Hypothalamus (tissue), 51 donors: ENCODE results near the gene TOMM40L.

Experiments
- DNase-seq, 51 donors: peaks; one replicate each; lab custom pipeline; 2025; lab: John Stamatoyannopoulos, UW

The TOMM40L gene

DNA sequence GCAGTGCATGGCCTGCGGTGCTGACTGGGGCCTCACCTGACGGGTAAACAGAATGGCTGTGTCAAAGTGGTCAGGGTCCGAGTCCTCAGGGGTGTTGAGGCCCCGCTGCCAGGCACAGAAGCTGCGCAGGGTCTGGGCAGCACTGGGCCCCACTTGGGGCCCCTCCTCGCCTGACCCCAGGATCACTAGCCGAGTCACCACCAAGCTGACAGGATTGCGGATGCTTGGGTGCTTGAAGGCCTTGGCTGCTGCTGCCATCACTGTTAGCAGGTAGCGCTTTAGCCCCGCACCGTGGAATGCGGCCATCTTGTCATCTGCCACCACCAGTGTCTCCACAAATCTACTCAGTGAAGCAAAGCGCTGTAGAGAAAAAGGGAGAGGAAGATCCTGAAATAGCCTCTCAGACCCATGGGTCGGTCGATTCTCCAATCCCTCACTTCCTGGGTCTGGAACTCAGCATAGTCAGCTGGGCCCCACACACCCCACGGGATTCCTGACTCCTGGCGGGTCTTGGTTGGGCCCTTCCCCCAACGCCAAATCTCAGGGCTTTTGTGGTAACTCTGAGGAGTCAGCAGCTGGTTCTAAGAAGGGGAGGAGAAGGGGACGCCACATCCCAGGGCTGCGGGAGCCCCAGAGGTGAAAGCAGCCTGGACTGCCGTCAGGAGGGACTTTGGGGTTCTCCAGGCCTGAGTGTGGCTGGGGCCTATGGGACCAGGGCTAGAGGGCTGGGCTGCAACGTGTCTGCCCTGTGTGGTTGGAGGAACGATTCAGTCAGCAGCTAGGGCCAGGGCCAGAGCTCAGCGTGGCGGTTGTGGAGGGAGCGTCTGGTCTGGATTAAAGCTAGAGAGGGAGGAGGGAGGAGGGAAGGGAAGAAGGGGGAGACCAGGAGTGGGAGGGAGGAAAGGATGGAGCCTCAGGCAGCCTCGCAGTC is 29.1 kb upstream of the TOMM40L start:
- DNase-seq: peak in 8 of 51 donors; percentile 13 to 37 (median 20)

DNA sequence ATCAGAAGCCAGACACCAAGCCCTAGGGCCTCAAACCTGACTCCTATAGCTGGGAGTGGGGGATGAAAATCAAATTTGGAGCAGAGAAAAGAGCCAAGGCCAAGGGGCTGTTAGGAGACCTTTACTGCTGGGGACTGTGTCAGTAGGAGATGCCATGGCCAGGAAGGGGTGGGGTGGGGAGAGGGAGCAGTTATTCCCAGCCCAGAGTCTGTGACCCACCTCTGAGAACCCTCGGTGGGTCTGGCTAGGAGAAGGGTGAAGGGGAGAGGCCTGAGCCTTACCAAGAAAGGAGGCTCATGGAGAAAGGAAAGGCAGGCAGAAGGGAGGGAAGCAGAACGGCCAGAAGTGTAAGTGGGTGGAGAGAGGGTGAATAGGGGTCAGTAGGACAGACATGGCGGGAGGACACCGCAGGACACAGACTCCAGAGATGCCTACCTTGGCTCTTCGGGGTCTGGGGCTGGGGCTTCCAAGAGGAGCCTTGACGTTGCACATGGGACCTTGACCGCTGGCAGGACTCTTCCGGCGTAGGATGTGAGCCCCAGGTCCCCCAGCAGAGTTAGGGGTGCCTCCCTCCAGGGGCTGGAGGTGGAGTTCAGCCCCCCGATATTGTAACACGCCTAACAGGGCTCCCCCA is 28.2 kb upstream of the TOMM40L start:
- peak in 1 of 51 donors; percentile 6 for DNase-seq

DNA sequence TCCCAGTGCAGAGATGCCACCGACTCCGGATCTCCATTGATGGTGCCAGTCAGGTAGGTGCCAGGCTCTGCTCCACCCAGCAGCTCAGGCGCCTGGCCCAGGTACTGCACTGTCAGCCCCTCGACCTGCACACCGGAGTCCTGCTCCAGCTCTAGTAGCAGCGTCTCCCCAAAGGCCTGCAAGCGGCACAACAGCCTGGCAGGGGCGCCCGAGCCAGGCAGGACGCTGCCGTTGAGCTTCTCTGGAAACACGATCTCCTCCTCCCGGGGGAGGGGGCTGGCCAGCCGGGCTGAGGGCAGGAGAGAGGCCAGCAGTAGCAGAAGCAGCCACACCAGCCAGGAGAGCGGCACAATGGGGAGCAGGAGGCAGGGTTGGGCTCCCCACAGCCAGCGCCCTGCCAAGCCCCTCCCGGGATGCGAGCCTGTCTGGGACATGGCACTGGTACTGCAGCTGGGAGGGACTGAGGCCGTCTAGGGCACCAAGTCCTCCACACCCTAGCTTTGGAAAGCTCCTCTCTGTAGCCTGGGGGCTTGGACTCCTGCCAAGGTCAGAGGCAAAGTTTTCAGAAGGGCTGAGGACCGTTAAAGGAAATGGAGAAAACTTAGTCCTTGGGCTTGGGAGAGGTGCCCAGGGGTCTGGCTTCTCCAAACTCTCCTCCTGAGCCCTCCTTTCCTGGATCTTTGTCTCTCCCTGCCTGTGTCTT is 27.5 kb upstream of the TOMM40L start:
- peak in 31 of 51 donors; percentile 15 to 70 (median 41) for DNase-seq

DNA sequence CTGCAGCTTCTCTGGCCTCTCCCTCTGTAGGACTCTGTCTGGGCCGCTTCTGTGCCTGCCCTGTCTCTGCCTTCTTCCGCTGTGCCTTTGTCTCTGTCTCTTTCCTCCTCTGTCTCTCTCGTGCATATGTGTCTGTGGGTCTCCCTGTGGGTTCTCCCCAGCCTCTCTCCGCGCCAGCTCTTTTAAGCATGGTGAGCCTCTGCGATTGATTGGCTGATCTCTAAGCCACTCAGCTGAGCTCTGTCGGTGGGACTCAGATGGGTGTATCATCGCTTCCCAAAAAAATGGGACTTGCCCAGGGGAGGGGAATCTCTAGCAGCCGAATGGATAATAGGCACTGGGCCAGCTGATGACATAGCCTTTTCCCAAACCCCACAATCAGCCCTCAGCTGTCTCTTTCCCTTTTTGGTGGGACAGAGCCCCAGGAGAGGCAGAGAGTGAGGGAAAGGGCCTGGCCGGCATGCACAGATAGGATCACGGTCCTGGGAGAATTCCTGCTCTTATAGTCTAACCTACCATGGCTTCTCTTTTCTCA is 26.9 kb upstream of the TOMM40L start, which contains the start of gene ADAMTS4:
Gene ADAMTS4, minus strand, starts transcription at position 158 of the 535 bp plus-strand sequence. CDS start 427 bp downstream, outside the sequence.
- peak in 47 of 51 donors; percentile 18 to 92 (median 66) for DNase-seq

DNA sequence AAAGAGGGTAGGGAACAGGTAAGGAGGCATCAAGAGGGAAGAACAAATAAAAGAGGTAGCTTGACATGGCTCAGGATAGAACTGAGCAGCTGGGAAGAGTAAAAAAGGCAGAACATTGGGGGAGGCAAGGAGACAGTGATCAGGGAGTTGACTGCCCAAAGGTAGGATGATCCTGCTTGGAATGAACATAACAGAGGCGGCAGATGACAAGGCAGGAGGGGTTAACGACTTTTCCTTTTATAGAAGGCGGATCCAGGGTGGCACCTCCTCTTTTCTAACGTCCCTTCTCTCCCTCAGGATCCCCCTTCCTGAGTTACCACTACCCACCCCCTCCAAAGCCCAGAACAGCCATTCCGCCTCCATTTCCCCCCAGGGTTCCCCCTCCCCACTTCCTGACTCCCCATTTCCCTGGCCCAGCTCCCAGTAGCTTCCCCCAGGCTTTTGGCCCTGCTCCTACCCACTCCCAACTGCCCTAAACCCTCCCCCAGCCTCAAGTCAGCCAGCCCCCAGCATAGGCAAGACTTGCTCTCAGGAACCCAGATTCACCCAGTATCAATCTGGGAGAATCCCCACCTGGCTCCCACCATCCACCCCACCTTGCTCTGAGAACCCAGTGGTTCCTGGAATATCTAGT is 26.2 kb upstream of the TOMM40L start:
- peak in 8 of 51 donors; percentile 10 to 77 (median 26) for DNase-seq

DNA sequence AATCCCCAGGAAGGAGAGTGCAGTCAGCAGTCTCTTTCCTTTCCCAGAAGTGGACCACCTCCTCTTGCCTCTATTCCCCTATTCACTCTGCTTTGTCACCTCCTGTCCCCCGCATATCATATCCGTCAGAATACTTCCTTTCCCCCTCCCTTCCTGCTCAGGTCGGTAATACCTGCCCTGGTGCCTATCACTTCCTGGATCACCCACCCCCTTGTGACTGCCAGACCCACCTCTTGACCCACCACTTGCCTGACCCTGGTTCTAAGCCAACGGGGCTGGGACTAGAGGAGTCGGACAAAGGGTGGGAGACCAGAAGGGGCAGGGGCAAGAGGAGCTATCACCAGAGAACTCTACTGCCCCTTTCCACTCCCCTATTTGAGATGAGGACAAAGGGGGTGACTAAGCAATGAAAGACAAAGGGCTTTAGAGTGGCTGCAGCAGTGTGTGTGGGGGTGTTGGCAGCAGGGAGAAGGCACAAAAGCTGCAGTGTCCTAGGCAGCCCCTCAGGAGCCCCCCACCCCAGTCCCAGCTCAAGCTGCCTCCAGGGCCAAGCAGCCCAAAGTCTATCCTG is 25.4 kb upstream of the TOMM40L start:
- peak in 40 of 51 donors; percentile 33 to 89 (median 65) for DNase-seq

DNA sequence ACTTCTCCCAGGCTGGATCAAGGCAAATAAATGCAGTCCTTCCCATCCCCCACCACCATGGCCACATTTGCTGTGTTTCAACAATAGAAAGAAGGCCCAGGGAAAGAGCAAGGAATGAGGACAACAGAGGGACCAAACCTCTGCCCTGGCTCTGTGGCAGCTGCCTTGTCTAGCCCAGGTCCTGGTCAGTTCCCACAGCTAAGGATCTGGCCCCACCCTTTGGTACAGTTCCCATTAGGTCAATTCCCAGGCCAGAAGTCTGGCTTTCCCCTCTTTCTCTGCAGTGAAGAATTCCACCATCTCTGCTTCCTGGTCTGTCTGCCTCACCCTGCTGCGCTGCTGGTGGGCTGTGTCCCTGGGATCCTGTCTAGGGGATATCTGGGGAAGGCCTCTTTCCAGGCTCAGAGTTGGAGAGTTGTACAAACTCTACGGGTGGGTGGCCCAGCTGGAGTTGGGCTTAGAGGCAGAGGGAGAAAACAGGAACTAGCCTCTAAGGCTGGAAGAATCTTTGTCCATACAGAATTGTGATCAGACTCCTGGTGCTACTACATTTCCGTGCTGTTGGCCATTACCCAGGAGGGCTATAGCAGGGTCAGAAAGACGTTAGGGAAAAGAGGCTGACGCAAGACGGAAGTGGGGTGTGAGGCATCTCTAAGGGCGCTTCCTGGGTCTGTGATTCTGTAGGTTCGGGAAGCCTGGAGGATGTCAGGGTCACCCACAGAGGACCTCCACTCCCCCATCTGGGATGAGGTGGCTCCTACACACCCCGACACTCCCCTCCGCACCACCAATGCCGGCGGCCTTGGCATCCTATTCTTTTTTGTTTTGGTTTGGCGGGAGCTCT is 24.6 kb upstream of the TOMM40L start:
- DNase-seq: peak in 21 of 51 donors; percentile 16 to 83 (median 53)

DNA sequence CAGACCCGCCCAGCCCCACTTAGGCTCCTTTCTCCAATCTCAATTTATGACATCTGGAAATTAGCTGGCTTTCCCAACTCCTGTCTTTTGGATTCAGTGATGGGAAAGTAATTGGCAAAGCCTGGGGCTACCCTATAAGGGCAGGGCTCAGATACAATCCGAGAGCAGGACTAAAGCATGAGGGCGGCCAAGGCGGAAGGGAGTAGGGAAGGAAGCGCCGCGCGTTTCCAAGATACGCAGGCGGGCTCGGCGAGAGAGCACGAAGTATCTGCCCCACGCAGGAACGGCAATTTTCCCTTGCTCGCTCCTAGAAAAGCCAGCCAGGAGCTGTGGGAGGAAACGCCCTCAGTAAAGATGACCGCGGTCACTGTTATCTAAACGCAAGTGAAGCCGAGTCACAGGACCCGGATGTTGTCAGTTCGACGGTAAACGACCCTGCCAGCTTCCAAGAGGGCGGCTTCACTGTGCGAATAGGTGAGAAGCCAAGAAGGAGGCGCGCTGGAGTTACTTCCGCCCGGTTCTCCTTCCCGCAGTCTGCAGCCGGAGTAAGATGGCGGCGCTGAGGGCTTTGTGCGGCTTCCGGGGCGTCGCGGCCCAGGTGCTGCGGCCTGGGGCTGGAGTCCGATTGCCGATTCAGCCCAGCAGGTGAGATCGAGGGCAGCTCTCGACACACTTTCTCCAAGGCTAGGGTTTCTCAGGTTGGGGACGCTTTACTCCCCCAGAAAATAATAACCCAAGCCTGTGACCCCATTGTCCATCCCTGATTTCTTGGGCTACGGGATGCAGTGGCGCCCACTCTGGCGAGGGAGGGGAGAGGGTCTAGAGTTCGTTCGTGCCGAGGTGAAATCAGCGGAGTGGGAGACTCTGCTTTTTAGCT is 23.8 kb upstream of the TOMM40L start, which contains the start of gene NDUFS2:
Gene NDUFS2, plus strand, starts transcription at position 532 of the 877 bp plus-strand sequence. Its CDS starts 19 bp downstream, at position 551.
- peak; percentile 43 to 99 (median 96) for DNase-seq

DNA sequence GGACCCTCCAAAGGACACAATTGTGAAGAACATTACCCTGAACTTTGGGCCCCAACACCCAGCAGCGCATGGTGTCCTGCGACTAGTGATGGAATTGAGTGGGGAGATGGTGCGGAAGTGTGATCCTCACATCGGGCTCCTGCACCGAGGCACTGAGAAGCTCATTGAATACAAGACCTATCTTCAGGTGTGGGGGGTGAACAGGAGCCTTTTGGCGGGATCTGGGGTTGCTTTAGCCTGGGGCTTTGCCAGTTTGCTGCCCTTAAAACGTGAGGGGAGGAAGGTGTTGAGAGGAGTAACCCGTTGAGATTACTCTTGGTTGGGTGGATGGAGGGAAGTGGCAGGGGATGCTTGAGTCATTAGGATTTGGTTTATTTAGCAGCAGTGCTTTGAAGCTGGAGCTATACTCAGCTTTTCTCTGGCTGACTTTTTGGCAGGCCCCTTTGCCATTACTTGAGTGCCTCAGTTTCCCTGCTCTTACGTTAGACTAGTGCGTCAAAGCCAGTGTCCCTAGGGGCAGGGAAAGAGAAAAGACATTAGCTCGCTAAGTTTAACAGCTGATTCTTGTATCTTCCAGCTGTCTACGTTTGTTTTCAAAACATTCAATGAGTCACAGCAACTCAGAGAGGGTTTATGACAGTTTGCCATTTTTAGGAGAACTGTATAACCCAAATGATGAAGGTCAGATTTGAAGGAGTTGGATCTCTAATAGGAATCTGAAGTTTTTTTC is 19.3 kb upstream of the TOMM40L start:
- no peak for DNase-seq

DNA sequence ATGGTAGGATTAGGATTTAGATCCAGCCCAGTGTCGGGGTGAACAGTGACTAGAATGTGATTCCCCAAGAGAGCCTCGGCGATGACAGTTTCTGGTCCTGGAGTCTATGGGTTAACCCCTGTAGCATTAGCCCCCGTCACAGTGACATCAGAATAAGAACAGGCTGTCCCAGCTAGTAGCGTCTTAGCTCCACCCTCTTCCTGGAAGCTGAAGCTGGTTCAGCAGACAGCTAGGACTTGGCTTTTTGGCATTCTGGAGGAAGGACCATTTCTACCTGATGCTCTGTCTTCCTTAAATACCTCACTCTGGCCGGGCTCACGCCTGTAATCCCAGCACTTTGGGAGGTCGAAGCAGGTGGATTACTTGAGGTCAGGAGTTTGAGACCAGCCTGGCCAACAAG is 18.7 kb upstream of the TOMM40L start:
- peak in 1 of 51 donors; percentile 3 for DNase-seq

DNA sequence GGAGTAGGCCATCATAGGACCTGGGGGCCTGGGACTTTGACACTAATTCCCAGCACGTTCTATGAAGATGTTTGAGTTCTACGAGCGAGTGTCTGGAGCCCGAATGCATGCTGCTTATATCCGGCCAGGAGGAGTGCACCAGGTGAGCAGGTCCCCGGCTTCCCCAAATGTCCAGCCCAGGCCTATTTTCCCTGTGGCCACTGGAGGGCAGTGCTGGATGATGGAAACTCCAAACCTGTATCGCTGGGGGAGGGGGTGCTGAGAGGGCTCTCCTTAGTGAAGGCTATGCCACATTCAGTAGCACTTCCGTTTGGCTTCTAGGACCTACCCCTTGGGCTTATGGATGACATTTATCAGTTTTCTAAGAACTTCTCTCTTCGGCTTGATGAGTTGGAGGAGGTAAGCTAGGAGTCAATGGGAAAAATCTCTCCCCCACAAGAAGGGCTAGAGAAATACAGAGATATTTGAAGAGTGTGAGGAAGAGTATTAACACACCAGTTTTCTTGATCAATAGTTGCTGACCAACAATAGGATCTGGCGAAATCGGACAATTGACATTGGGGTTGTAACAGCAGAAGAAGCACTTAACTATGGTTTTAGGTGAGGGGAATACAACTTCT is 16.0 kb upstream of the TOMM40L start:
- peak in 42 of 51 donors; percentile 10 to 77 (median 52) for DNase-seq

DNA sequence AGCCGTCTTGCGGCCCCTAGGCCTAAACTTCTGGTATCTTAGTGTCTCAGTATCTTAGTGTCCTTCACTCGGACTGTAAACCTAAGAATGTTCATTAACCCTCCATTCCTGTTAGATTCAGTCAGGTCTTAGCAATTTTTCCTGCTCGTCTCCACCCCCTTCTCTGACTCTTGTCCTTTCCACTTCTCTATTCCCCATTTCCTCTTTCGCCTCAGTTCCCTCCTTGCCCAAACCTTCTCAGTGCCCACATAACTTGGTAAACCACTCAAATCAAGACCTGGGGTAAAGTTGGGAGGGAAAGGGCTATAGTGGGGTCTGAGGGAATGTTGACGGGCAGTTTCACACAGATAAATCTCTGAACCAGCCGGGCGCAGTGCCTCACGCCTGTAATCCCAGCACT is 11.5 kb upstream of the TOMM40L start:
- no peak for DNase-seq

DNA sequence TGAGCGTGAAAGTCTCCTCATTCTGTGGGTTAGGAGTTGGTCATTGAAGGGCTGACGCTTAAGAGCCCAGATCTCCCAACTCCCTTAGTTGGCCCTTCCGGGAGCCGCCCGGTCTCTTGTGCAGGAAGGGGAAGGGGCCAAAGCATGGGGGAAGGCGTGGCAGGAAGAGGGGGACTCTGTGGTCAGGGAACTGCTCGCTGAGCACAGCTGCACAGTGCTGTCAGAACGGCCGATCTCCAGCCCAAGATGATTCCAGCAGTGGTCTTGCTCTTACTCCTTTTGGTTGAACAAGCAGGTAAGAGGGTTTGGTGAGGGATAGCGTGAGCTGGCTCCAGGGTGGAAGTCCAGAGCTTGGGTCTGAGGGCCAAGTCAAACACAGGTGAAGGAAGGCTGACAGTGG is 10.8 kb upstream of the TOMM40L start, which contains the start of gene FCER1G:
Gene FCER1G, plus strand, starts transcription at position 220 of the 400 bp plus-strand sequence. Its CDS starts 27 bp downstream, at position 247.
- peak in 10 of 51 donors; percentile 8 to 22 (median 16) for DNase-seq

DNA sequence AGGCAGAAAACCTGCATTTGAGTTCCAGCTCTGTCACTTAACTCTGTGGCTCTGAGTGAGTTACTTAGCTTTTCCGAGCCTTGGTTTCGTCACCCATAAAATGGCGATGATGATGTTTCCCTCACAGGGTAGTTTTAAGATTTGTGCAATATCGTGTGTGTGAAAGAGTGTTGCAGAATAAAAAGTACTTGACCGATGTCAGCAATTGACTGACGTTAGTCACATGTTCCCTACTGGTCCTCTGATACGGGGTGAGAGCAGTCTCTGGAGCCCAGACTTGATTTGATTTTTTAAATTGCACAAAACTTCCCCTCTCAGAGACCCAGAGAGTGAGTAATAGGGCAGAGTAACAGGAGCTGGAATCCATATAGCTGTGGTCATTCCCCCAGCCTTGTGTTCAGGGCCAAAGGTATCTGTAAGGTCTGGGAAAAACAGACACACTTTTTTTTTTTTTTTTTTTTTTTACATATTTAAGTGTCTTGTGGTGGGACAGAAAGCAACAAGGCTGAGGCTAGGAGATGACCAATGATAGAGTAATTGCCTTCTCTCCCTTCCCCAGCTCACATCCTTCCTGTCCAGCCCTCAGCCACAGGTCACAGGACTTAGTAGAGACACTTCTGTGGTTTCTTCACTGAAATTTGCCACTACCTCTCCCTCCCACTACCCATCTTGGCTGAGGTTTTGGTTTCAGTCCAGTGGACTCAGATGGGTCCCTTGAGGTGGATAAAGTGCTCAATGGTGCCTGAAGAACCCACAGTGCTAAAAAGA is 8.7 kb upstream of the TOMM40L start:
- peak in 2 of 51 donors; percentile 3 to 5 for DNase-seq

DNA sequence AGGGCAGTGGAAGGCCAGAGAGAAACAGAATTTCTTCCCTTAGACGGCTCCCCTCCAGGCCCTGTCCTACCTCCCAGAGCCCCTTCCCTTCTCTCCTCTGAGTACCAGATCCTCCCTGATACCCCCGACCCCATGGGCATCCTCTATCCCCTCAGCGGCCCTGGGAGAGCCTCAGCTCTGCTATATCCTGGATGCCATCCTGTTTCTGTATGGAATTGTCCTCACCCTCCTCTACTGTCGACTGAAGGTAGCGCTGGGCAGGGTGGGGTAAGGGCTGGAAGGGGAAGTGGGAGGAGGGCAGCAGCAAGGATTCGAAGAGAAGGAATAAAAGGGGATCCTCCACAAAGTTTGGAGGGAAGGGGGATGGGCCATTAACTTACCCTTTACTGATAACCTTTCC is 8.0 kb upstream of the TOMM40L start:
- DNase-seq: no peak
